HG03439 (cell line): Measurements from ENCODE around the gene BRSK2.
"Not testable (repeated sequence)": the region's sequence is repeated elsewhere in the genome, so short reads cannot be mapped to it uniquely, and the experiment has no call there.

Source experiments
- ATAC-seq: cut with Tn5 transposase; IDR thresholded peaks from one replicate; pipeline ENCODE4 v1.9.1; 2021; ENCODE audit warnings: mild to moderate bottlenecking, moderate library complexity; ENCODE audit not compliant: unreplicated experiment

Gene BRSK2

DNA sequence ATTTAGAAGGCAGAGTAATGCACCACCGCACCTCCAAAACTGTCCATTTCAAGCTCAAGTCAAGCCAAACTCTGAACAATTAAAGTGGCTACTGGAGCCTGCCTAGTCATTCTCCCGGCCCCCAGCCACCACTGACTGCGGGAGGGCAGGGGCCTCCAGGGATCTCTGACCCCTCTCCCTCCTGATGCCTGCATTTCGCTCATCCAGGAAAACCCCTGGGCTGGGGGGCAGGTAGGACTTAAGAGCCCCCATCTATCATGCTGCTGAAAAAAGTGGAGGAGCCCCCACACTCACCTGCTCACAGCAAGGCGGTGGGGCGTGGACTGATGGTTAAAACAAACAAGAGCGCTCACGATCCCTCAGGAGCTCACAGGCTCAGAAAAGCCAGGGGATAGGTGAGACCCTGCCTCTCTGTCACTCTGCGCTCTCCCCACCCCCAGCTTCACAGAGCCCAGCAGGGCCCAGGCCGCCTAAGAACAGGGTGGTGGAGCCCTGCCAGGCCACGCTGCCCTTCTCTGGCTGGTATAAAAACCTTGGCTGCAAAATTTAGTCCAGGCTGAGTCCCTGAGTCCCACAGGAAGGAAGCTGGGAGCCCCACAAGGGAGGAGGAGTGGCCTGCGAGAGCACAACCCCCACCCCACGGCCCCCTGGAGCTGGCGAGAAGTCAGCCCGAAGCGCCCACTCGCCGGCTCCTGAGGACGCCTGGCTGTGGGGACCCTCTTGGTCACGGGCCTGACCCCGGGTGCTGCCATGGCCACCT is 117.8 kb downstream of the BRSK2 start:
- no peak for ATAC-seq

DNA sequence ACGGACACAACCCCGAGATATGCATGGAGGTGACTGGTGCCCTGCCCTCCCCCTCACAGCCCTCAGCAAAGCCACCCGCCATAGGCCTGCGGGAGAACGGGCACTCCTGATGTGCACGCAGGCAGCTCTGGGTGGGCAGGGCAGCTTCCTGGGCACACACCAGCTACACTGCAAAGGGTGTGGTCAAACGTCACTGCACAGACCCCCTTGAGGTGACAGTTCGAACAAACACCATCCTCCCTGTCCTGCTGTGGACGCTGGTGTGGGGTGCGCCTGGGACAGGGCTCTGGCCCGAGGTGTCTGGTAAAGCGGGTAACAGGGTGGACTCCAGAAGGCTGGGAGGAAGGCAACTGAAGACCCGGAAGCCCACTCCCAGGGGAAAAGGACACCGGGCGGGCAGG is 118.8 kb downstream of the BRSK2 start:
- ATAC-seq: no peak

DNA sequence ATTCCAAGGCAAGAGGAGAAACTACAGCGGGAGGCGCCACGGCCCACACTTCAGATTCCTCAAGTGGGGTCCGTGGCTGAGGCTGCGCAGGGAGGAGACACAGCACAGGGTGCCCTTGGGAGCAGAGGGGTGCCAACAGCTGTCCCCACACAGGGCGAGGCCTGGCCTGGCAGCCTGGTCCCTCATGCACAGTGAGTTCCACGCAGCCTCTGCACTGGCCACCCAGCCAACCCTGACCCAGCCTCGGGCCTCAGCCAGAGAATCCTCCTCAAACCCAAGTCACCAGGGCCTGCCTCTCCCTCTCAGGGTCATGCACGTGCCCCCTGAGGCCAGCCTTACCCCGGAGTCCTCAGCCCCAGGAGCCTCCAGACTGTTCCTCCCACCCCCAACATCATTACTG is 119.3 kb downstream of the BRSK2 start:
- no peak for ATAC-seq

DNA sequence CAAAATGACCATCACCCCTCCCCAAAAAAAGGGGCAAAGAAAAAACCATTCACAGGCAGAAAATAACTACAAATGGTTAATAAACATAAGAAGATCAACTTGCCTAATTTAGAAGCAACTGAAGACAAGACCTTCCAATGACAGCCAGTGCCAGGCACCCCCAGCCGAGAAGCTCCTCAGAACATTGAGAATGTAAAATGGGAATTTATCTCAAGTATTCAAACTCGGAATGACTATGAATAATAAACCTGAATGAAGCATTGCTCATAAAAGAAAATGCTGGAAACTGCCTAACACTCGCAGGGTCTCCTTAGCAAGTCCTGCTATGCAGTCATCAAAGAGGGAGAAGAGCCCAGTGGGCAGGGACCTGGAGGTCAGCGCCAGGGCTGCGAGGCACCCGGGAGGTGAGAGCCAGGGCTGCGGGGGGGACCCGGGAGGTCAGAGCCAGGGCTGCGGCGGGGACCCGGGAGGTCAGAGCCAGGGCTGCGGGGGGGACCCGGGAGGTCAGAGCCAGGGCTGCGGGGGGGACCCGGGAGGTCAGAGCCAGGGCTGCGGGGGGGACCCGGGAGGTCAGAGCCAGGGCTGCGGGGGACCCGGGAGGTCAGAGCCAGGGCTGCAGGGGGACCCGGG is 120.0 kb downstream of the BRSK2 start:
- no peak for ATAC-seq

DNA sequence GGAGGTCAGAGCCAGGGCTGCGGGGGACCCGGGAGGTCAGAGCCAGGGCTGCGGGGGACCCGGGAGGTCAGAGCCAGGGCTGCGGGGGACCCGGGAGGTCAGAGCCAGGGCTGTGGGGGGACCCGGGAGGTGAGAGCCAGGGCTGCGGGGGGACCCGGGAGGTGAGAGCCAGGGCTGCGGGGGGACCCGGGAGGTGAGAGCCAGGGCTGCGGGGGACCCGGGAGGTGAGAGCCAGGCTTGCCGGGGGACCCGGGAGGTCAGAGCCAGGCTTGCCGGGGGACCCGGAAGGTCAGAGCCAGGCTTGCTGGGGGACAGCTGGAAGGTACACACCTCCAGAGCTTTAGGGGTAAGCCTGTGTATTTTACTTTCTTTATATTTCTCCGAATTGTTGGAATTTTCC is 120.6 kb downstream of the BRSK2 start:
- ATAC-seq: not testable (repeated sequence)

DNA sequence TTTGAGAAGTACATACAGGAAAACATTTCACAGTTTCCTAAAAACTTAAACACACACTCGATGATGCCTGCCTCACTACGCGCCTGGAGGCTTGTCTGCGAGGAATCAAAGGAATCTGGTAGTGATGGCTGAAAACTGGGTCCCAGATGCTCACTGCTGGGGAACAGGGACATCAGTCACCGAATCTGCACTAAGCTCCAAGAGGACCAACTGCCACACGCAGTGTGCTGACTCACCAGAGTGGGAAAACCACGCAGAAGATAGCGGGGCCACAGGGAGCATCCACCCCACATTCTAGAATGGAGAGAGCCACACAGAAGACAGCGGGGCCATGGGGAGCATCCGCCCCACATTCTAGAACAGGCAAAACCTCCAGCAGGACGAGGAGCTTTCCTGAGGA is 121.2 kb downstream of the BRSK2 start:
- ATAC-seq: no peak

DNA sequence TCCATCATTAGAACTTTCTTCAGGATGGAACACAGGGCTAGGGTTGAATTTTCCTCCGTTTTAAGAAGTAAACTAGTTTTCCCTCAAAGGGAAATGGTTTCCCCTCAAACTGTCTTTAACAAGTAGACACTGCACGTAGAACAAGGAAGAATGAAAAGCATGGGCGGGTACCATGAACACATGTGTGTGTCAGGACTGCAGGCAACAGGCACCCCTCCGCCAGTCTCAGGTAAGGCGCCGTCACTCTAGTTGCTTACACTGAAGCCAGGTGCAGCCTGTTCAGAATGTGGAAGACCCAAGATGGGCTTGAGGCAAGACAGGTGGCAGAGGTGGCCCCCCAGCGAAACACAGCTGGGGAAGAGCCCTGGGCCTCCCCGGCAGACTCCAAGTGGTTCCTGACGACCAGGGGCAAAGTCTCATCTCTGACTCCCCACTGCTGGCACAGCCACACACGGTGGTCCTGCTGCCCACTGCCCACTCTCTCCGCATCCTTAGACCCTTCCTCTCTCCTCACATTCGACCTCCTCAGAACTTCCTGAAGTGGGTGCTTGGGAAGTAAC is 122.3 kb downstream of the BRSK2 start:
- ATAC-seq: no peak
